Activated B cell treated with CpG ODN at 0.5 μM for 24 hours (primary cell): ENCODE data around the gene FCSK. TPM values are rescaled to one million over a fixed set of nuclear protein-coding genes. Genes with fewer than 3 reads are reported as not detected.

Source experiments
- ATAC-seq: fragments of 200-7000 bp; cut with Tn5 transposase; one replicate; pipeline ENCODE4 v1.10.0; 2021; ENCODE audit warnings: low read depth, mild to moderate bottlenecking, moderate library complexity
- CTCF ChIA-PET: fragments of 350-600 bp; sonication (Branson Sonifier 250); formaldehyde crosslinking; loops from one replicate; lab custom pipeline; 2021; ENCODE audit warnings: antibody characterized with exemption; lab: Charles Lee
- POLR2A ChIA-PET: fragments of 350-600 bp; sonication (Branson Sonifier 250); formaldehyde crosslinking; loops from one replicate; lab custom pipeline; 2021; ENCODE audit warnings: antibody characterized with exemption; lab: Charles Lee
- DNase-seq: peaks from one replicate; pipeline ENCODE4 v3.0.0; 2022
- H3K27ac Mint-ChIP-seq: one replicate; pipeline ENCODE4 v1.8.0; 2020; ENCODE audit warnings: mixed read lengths
- H3K27me3 Mint-ChIP-seq: one replicate; pipeline ENCODE4 v1.8.0; 2021; ENCODE audit warnings: mixed read lengths
- H3K36me3 Mint-ChIP-seq: one replicate; pipeline ENCODE4 v1.8.0; 2021; ENCODE audit warnings: low read depth, mixed read lengths
- H3K4me1 Mint-ChIP-seq: one replicate; pipeline ENCODE4 v1.8.0; 2021; ENCODE audit warnings: mixed read lengths
- H3K4me3 Mint-ChIP-seq: one replicate; pipeline ENCODE4 v1.8.0; 2020; ENCODE audit warnings: mild to moderate bottlenecking, mixed read lengths
- H3K9me3 Mint-ChIP-seq: one replicate; pipeline ENCODE4 v1.8.0; 2020; ENCODE audit warnings: mixed read lengths
- CTCF ChIP-seq: fragments of 200-600 bp; IDR thresholded peaks from one replicate; pipeline ENCODE4 v1.8.0; 2022; ENCODE audit warnings: antibody characterized with exemption, mild to moderate bottlenecking
- intact Hi-C: fragments of 100-400 bp; cut with micrococcal nuclease; formaldehyde crosslinking; loops from one replicate; pipeline ENCODE4 v1.15.1; 2024
- total RNA-seq: library from RNA; stranded (reverse); gene quantifications from 2 replicates; pipeline ENCODE4 v1.2.3, GENCODE V29; 2022

FCSK gene
- total RNA-seq, 1 donor from 2014 or later: 21.4 TPM

GRCh38 chr16:70473446-70474319 is 19.3 kb downstream of the FCSK start:
- intact Hi-C loops: loop anchor here (1.0 kb wide), 1 partner anchor 78 kb away; no protein-coding TSS in a partner anchor
- peaks cover 14% of the 10 kb centered on the region for H3K36me3 Mint-ChIP-seq
- ChIA-PET CTCF (interaction anchor here (0.6 to 1.3 kb wide), 4 partner anchors 79 to 99 kb away, joined by 3 to 6 read pairs (median 4); no protein-coding TSS in a partner anchor), POLR2A (interaction anchor here (0.5 to 2.2 kb wide), 2 partner anchors 93 to 149 kb away, joined by 4 to 8 read pairs; no protein-coding TSS in a partner anchor)
- peaks cover 5% of the 10 kb centered on the region for H3K4me1 Mint-ChIP-seq
- ATAC-seq (peak; percentile 45), DNase-seq (no peak)
- TF ChIP-seq CTCF: no peak
- H3K9me3 Mint-ChIP-seq: no peaks in the 10 kb centered on the region
- H3K27me3 Mint-ChIP-seq: no peaks in the 10 kb centered on the region
- H3K4me3 Mint-ChIP-seq: no peak overlapping the region
- no peak overlapping the region for H3K27ac Mint-ChIP-seq

GRCh38 chr16:70474320-70475053 is 20.1 kb downstream of the FCSK start:
- ATAC-seq (no peak), DNase-seq (no peak)
- H3K4me1 Mint-ChIP-seq: peaks cover 5% of the 10 kb centered on the region
- H3K4me3 Mint-ChIP-seq: no peak overlapping the region
- no peaks in the 10 kb centered on the region for H3K27me3 Mint-ChIP-seq
- intact Hi-C loops: loop anchor here (5.0 kb wide), 1 partner anchor 92 kb away; no protein-coding TSS in a partner anchor
- POLR2A ChIA-PET: interaction anchor here (2.2 kb wide), 1 partner anchor 94 kb away, joined by 8 read pairs; no protein-coding TSS in a partner anchor
- H3K36me3 Mint-ChIP-seq: peaks cover 21% of the 10 kb centered on the region
- no peaks in the 10 kb centered on the region for H3K9me3 Mint-ChIP-seq
- no peak for TF ChIP-seq CTCF
- CTCF ChIA-PET: interaction anchor here (0.7 to 1.3 kb wide), 3 partner anchors 80 to 105 kb away, joined by 3 to 6 read pairs (median 5); no protein-coding TSS in a partner anchor
- H3K27ac Mint-ChIP-seq: no peak overlapping the region

GRCh38 chr16:70475054-70475871 is 20.9 kb downstream of the FCSK start:
- Mint-ChIP-seq H3K27ac (no peak overlapping the region), H3K4me3 (no peak overlapping the region), H3K4me1 (peaks cover 5% of the 10 kb centered on the region), H3K27me3 (no peaks in the 10 kb centered on the region), H3K9me3 (no peaks in the 10 kb centered on the region), H3K36me3 (peaks cover 28% of the 10 kb centered on the region)
- no peak for DNase-seq
- ChIA-PET POLR2A (interaction anchor here (2.2 kb wide), 1 partner anchor 94 kb away, joined by 8 read pairs; no protein-coding TSS in a partner anchor), CTCF (interaction anchor here (0.7 to 0.9 kb wide), 2 partner anchors 81 to 105 kb away, joined by 3 to 5 read pairs; no protein-coding TSS in a partner anchor)
- no peak for ATAC-seq
- intact Hi-C loops: loop anchor here (5.0 kb wide), 1 partner anchor 93 kb away; no protein-coding TSS in a partner anchor
- no peak for TF ChIP-seq CTCF

- DNase-seq (no peak), ATAC-seq (peak; percentile 72)
- Mint-ChIP-seq H3K4me3 (no peak overlapping the region), H3K36me3 (peaks cover 39% of the 10 kb centered on the region), H3K27me3 (no peaks in the 10 kb centered on the region), H3K4me1 (peaks cover 5% of the 10 kb centered on the region), H3K9me3 (no peaks in the 10 kb centered on the region), H3K27ac (no peak overlapping the region)
- ChIA-PET POLR2A (no interaction called here), CTCF (interaction anchor here (0.9 to 1.8 kb wide), 2 partner anchors 82 to 106 kb away, joined by 3 to 4 read pairs; no protein-coding TSS in a partner anchor)
- intact Hi-C loops: loop anchor here (1.0 to 5.0 kb wide), 2 partner anchors 46 to 94 kb away; no protein-coding TSS in a partner anchor
- TF ChIP-seq CTCF: no peak
Observed at GRCh38 chr16:70476272-70477020, 22.1 kb downstream of the FCSK start.
